Occipital lobe (tissue), 2 donors: ENCODE measurements around the gene RFT1. TPM values are rescaled to one million over a fixed set of nuclear protein-coding genes. Genes with fewer than 3 reads are reported as not detected.

Experiments
- DNase-seq: peaks from one replicate; lab custom pipeline; 2025; lab: John Stamatoyannopoulos, UW
- total RNA-seq: library from RNA; depleted of rRNA; stranded (reverse); fragments of >200 nt; gene quantifications from one replicate; pipeline ENCODE4 v1.2.3, GENCODE V29; 2014

RFT1 gene
- total RNA-seq, 1 donor from 2014 or later = 8.6 TPM

DNA sequence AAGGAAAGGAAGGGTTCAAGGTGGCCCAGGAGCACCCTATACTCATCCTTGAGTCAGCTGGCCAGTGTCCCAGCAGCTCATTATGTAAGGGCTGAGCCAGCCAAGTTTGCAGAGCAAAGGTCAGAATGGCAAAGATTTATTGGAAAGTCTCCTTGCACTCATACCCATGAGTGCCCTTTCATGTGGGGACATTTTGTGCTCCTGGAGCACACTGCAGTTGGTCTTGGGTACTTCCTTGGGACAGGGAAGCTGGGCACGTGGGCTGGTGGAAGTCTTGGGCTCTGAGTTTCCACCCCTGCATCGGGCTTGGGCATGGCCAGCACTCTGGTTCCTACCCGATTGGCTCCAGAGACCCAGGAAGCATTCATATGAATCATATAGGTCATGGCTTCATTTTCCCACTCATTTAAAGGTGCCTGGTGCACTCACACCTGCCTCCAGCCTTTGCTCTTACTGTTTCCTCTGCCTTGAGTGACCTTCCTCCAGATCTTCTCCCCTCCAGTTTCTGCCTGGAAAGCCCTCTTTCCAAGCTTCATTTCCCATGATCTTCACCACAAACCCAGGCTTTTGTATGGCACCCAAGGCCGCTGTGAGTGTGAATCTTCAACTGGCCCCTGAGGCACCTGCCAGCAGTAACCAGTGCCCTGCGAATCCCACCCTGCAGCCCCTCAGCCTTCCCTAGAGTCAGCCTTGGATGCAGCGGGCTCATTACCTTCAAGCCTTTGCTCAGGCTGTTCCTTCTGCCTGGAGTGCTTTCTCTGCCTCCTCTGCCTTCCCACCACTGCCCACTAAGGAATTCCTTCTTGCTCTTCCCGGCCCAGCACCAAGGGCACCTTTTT is 20.2 kb upstream of the RFT1 start:
- no peak for DNase-seq

DNA sequence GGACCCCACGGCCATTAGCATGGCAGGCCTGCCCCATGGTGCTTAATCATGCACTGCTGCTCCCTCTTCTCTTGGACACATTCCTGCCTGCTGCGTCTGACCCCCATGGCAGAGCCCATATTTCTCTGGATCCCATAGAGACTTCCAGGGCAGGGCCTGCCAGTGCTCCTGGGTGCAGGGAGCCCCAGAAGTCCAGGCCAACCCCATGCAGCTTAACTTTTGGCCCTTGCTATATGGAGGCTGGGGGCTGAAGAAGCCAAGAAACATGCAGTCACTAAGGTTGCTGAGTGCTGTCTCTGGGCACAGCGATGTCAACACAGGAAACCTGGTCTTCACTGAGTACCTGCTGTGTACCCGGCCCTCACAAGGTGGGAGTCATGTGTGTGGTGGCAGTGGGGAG is 19.5 kb upstream of the RFT1 start:
- no peak for DNase-seq

DNA sequence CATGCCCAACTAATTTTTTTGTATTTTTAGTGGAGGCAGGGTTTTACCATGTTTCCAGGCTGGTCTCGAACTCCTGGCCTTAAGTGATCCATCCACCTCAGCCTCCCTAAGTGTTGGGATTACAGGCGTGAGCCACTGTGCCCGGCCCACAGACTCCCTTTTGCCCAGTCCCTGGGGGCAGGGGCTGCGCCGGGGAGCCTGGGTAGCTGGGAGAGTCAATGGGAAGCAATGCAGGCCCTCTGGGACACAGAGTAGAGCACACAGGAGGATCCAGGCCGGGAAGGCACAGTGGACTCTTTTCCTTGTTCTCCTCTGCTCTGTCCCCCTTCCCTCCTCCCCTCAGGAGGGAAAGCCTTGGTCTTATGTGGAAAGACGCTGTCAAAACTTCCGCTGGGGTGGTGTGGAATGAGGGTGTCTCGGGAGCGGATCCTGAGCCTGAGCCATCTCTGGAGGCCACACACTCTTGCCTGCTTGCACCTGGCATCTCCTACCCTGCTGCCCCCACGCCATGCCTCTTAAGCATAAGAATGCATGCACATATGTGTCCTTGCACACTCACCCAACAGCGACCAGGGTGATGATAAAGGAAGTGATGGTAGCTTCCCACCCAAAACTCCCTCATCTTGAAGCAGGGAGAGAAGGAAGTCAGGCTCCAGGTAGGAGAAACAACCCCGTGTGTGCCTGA is 18.9 kb upstream of the RFT1 start:
- DNase-seq = no peak

DNA sequence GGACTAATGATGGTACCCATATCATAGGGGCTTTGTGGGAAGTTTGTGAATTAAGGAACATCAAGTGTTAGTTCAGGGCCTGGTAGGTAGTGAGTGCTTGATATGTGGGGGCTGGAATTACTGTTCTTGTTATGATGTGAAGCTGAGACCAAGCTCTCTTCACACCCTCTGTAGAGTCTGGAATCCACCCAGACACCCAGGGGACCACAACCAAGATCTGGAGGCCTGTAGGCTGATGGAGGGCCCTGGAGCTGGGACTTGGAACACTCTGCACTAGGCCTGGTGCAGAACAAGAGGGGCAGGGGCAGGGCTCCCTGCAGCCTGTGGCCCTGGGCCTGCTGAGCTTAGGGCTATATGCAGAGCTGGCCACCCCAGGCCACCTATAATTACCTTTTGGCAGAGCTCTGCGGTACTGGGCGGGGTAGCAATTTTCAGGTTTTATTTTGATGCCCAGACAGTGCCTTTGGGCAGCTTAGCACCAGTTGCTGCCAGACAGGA is 17.7 kb upstream of the RFT1 start:
- DNase-seq = no peak

DNA sequence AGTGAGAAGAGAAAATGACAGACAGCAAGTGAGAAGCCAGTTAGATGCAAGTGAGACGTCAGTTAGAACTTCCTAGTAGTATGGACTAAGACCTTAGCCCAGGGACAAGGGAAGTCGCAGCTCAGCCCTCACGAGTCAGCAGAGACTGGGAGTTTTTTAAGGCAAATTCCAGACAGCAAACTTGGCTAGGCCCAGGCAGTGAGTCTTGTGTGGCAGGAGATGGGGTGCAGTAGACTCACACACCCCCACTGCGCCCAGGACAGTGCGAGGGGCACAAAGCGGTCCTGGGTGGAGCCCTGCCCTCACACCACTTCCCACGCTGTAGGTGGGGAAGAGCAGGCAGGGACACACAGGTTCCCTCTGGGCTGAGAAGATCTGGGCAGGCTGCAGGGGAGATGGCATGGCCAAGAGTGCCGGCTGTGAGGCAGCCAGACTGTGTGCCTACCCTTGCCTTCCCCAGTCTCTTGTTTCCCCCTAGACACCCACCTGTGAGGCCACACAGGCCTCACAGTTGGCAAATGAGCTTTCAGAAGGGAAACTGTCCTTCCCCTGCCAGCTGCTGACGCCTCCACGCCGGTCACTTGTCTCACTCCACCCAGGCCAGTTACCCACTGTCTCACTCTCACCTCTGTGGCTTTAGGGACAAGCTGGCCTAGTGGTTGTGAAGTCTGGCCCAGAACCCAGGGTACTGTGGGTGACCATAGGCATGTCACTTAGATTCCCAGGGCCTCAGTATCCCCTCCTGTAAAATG is 17.1 kb upstream of the RFT1 start:
- DNase-seq = no peak

DNA sequence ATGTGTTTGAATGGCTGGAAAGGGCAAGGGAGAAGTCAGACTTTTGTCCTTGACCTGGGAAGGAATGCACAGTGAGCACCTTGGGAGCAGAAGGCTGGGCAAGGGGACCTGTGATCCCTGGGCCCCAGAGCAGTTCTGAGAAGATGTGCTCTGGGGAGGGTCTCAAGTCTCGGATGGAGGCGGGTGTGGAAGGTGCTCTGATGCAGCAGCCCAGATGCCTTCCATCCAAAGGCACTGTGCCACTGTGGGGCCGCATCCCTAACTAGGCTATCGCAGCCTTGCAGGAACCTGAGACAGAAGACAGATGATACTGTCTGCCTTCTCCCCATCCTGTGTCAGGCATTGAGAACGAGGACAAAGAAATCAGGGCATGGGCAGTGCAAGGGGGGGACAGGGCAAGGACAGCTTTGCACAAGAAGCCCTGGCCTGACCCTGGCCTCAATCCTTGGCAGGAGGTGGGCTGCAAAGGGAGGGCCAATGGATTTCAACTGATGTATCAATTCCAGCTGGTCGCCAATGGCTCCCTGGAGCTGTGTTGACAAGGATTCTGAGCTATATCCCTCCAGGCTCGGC is 16.2 kb upstream of the RFT1 start:
- no peak for DNase-seq

DNA sequence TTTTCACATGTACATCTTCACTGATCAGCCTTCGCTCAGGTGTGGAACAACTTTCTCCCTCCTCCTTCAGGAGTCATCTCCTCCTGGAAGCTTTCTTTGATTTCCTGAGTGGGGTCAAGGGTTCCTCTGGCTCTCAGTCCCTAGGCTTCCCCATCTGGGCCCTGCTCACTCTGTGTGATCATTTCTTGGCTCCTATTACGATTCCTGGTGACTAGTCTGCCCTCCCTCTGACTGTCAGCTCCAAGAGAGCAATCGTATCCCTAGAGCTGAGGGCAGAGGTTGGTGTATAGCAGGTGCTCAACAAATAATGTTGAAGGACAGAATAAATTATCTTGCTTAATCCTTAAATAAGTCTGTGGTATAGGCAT is 15.5 kb upstream of the RFT1 start:
- DNase-seq = no peak

DNA sequence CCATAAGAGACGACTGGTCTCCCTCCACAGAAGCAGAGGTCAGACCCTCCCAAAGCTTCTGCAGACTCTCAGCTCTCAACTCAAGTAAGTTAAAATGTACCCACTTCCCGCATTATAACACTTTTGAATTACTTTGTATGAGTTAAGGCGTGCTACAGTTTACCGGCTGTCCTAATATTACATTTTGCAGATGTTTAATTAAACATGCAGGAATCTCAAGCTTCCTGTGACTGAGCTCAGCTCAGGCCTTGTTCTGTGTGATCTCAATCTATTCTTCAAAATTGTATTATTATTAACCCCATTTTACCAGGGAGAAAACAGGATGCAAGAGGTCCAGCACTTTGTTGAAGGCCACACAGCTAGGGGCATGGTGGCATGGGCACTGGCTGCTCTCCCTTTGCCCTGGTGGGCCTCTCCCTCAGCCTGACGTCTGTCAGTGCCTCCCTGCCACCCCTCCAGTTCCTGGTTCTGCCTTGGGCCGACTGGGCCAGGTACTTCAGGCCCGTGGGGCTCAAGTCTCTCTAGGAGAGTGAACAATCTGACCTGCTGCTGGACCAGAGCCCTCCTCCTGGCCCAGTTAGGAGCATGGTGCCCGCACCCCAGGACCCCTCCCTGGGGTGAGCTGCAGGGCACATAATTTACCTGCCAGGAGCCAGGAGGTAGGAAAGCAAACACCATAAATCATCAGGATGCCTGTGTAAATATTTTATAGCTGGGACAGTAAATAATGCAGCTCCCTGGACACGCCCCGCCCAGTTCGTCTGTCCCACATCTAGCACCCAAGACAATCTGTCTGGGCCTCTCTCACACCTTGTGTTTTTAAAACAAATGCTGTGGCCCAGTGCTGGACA is 14.9 kb upstream of the RFT1 start:
- DNase-seq = no peak

DNA sequence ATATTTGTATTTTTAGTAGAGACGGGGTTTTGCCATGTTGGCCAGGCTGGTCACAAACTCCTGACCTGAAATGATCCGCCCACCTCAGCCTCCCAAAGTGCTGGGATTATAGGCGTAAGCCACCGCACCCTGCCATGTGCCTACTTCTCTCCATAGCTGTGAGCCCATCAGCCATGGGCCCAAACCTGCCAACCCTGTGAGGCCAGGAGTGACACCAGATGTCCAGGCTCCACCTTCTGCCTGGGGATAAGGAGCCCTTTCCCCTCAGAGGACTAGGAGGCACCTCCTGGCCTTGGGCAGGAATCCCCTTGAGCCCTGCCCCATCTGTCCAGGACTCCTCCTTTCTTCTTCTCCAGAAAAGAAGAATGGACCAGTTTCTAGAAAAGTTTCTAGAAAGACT is 14.2 kb upstream of the RFT1 start:
- no peak for DNase-seq

DNA sequence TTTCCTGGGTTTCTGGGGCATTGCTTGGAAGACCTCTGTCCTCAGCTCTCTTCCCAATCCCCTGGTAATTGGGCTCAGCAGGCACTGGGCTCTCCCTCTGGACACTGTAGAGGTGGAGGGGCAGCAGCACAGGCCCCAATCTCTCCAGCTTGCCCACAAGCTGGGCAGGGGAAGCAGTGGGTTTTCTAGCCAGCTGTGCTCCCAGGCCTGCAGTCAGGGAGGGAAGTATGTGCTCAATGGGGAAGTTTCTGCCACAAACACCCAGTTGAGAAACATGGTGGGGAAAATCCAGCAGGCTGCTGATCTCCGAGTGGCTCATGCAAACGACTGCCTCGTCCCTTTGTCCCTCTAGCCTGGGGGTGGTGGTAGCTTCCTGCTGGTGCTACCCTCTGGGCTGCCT is 12.8 kb upstream of the RFT1 start:
- no peak for DNase-seq

DNA sequence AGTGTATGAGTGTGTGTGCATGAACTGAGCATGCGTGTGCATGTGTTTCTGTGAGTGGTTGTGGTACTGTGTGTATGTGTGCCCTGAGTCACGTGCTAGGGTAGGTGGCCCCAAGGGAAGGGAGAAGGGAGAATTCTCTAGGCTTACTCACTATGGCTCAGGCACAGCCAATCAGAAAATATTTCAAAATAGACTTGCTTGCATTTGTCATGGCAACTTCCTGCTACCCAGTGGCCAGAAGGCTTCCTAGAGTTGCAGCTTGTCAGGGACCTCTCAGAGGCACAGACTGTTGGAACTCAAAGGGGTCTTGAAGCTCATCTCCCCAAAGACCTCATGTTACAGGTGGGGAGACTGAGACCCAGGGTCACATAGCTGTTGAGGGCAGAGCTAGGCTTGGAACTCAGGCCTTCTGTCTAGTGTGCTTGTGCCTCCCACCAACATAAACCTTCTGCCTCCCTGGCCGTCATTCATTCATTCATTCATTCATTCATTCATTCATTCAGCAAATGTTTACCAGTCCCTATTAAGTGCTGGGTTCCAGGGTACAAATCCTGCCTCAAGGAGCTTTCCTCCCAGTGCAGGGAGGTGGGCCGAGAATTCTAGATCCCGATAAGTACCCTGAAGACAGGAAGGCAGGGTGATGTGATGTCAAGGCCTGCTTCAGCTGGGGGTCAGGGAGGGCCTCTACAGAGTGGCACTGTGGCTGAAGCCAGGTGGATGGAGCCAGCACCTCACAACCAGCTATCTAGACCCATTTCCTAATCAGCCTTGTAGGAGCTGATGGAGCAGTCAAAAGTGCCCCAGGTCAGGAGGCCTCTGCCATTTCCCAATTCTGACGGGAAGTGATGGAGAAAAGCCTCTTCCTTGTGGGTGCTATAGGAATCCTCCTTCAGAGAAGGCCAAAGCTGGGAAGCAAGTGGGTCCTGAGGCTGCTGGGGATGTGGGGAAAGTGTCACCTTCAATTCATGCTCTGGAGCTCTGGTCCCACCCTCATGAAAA is 10.9 kb upstream of the RFT1 start:
- no peak for DNase-seq

DNA sequence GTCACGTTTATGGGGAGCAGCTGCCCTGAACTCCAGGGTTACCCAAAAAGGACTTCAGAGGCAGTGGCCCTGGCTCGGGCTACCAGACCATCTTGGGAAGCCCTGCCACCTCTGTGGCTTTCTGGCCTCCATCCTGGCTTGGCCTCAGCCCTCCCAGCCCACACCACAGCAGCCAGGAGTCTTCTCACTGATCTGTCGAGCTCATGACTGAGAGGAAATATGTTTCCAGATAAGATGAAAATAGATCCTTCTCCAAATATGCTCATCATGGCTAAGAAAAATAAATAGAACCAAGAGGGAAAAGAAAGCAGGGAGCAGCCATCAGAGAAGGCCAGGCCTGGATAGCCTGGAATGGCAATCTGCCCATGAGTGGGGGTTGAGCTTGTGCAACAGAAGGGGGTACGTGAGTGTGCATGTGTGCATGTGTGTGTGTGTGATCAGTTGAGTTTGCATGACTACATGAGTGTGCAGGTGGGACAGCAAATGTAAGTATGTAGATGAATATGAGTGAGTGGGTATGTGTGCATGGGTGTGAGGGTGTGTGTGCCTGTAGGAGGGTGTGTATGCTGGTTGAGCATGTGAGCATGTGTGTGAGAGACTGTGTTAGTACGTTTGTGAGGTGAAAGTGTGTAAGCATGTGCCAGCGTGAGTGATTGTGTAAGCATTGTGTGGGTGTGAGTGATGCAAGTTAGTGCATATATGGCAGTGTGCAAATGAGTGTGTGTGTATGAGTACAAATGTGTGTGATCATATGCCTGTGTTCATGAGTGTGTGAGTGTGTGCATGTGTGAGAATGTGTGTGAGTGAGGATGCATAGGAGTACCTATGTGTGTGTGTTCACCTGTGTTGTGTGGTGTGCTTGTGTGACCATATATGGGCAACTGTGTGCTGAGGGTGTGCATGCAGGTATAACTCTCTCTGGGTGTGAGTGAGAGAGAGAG is 9.9 kb upstream of the RFT1 start:
- no peak for DNase-seq

DNA sequence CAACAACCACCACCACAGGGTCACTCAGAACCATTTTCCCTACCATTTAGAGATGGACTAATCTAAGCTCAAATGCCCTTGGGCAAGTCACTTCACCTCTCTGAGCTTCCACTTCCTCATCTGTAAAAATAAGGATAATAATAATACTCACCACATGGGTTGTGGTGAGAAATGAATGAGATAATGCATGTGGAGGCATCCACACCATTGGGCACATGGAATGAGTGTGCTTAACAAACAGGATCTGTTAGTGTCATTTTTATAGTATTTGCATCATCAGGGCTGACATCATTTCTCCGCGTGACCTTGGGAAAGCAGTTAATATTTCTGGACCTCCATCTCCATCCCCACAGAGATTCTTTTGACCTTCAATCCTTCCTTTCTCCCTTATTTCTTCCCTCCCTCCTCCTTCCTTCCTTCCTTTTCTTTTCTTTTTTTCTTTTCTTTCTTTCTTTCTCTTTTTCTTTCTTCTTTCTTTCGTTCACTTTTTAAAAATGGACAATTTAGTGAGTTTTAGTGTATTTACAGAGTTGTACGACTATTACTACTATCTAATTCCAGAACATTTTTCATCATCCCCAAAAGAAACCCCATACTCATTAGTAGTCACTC is 7.7 kb upstream of the RFT1 start:
- no peak for DNase-seq

DNA sequence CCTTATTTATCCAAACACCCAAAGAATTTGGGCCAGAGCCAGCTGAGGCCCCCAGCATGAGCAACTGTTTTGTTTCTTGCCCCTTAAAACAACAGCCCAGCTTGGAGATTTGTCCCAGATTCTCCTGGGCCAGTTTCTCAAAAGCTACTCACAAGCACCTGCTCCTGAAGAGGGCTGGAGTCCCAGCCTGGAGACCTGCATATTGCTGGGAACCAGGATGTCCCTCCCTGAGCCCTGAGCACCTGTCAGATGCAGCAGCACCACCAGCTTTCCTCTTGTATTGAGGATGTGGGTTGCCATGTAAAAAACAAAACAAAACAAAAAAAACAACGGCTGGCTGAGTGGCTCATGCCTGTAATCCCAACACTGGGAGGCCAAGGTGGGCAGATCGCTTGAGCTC is 7.0 kb upstream of the RFT1 start:
- no peak for DNase-seq

DNA sequence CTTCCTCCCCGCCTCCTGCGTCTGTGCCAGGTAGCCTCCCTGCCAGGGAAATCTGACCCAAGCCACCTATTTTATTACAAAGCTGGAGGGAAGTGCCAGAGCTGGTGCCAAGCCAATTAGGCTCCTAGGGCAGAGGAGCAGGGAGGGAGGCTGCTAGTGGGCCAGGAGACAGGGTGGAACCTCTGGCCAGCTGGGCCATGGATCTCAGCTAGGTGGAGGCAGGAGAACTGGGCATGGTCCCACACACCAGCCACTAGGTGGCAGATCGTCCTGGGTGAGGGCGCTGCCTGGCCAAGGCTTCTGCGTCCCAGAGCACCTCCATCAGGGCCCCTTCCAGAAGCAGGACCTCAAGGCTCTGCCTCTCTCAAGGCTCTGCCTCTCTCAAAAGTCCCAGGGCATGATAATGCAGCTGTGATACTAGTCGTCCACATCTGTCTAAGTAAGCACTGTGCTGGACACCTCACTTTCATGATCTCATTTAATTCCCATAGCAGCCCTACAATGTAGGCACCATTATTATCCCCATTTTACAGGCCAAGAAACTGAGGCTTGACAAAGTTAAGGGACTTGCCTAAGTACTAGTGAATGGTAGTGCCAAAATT is 4.5 kb upstream of the RFT1 start:
- no peak for DNase-seq

DNA sequence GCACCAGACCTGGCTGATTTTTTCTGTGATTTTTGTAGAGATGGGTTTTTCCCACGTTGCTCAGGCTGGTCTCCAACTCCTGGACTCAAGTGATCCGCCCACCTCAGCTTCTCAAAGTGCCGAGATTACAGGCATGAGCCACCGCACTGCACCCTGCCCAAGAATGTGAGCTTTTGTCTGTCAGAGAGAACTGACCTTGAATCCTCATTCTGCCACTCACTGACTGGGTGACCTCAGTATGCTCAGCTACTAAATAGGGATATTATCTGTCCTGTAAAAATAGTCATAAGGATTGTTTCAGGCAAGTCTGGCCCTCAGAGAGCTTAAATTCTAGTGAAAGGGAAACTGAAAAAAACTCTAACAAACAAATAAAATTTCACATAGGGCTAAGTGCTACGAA is 2.1 kb upstream of the RFT1 start:
- no peak for DNase-seq

DNA sequence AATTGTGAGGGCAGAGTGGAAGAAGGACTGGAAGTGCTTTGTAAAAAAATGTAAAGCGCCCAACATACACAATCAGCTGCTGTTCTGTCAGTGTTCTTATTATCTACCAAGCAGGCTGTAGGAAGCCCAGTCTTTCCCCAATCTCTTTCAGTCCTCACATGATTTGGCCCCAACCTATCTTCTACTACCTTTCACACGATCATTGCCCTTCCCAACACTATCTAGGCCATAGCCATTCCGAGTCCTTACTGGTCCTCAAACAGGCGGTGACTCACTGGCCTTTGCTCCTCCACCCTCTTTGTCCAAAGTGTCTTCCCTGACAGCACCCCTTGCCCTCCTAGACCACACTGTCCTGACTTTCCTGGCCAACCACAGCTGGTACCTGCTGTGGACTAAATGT is 861 bp upstream of the RFT1 start:
- no peak for DNase-seq

DNA sequence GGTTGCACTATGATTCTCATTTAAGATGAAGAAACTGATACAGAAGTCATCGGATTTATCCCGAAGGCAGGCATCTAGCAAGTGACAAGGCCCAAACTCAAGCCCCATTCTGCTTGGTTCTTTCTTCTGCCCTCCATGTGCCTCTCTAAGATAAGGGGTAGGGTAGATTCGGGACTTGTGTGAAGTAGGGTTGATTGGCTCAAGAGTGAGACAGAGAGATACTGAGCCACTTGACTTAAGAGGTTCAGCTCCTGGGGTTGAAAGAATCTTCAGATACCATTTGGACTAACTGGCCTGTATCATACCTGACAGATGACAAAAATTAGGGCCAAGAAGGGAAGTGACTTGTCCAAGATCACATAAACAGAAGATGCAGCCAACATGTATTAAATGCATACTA is 891 bp downstream of the RFT1 start:
- DNase-seq = no peak
